GM21737 (cell line): Measurements from ENCODE around the gene VPS35L.
"Not testable (repeated sequence)": the region's sequence is repeated elsewhere in the genome, so short reads cannot be mapped to it uniquely, and the experiment has no call there.

Experiments
- ATAC-seq: cut with Tn5 transposase; IDR thresholded peaks from one replicate; pipeline ENCODE4 v1.9.1; 2021; ENCODE audit warnings: mild to moderate bottlenecking, moderate library complexity; ENCODE audit not compliant: unreplicated experiment

Gene VPS35L

DNA sequence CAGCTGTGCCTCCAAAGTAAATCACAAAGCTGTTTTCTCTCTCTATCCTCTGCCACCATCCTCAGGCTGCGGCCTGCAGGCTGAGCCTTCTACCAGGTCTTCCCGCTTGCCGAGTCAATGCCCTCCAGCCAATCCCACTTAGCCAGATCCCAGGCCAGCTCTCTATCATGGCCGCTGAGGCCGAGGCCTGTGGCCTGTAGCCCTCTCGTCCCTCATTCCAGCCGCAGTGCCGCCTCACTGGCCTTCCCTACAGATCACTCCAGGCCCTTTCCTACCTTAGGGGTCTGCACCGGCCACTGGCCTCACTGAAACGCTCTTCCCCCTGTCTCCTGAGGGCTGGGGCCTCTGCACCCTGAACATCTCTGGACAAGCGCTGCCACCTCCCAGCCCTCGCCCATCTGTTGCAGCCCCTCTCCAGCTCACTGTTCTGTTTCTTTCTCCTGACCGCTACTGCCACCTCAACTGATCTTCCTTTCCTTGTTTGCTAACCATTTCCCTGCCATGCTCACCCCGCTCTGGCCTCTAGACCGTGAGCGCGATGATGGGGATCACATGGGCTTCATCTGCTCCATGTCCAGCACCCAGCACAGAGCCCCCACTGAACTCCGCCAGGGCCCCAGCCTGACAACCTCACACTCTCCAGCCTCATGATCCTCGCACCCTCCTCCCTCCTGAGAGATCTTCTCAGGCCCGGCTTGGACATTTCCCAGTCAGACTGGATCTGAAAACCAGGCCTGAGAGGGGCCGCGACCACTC is 154.1 kb downstream of the VPS35L start:
- no peak for ATAC-seq

GRCh38 chr16:19710191-19710908 is 154.8 kb downstream of the VPS35L start:
- ATAC-seq, result no peak

DNA sequence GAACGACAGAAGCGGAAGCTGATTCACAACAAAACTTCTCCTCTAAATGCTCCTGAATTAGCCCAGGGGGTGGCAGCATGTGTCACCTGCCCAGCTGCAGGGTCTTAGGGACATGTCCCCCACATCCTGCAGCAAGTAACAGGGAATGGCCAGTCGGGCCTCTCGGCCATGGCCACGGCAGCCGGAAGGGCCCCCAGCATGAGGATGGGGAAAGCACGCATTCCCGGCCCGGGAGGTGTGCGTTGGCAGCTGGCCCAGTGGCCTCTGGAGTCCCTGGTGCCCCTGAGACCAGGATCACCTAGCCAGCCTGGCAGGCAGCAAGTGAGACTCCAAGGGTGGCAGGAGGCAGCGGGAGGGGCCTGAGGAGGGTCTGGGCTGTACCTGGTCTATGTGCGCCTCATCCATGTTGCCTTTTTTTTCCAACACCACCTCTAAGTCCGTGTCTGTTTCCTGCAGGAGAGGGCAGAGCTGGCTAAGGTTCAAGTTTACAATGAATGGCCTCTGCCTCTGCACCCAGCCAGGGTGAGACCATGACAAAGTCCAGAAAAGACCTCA is 155.6 kb downstream of the VPS35L start:
- ATAC-seq, result no peak

DNA sequence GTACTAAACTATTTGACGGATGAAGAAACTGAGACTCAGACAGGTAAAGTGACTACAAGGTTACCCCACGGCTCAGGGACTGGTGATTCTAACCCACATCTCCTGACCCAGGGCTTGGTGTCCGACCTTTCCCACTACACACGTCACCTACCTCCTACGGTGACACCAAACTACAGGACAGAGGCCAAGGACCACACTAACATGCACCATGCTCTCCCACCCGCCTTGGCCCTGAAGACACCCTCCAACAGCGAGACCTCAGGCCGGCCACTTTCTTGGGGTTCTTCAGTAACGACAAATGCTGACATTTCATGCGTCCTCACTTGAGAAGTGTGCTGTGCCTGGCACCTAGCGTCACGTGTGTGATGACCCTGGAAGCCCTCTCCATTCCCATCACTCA is 156.1 kb downstream of the VPS35L start:
- no peak for ATAC-seq

GRCh38 chr16:19712418-19713058 is 157.0 kb downstream of the VPS35L start:
- ATAC-seq, result no peak

DNA sequence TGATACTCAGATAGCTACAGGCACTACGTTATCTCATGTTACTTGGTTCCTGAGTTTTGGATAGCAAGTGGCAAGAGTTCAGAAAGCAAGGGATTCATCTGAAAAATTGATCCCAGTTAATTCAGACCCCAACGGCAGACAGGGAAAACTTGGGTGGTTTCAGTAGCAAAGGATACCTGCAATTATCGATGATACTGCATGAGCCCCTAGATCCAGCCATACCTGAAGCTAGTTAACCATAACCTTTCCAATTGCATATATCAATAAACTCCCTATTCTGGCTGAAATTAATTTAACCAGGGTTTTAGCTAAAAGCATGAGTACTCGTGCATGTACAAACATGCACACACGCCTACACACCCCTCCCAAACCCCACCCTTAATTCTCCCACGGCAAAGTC is 158.2 kb downstream of the VPS35L start:
- ATAC-seq, result no peak

DNA sequence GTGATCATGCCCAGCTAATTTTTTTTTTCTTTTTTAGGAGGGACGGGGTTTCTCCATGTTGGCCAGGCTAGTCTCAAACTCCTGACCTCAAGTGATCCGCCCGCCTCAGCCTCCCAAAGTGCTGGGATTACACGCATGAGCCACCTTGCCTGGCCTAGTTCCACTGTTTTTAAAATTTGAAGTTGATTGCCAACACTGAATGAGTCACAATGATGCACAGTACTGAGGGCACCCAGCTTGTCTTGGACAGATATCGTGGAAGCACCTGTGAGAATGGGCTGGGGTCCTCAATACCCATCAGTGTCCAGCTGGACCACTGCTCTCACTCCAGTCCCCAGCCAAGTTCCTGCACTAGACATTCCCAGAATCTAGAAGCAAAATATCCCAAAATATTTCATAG is 160.1 kb downstream of the VPS35L start:
- ATAC-seq, result no peak

- no peak for ATAC-seq
Observed at GRCh38 chr16:19716183-19716582, 160.7 kb downstream of the VPS35L start.

- ATAC-seq, result not testable (repeated sequence)
Observed at GRCh38 chr16:19716728-19717127, 161.2 kb downstream of the VPS35L start.

GRCh38 chr16:19717314-19717713 is 161.8 kb downstream of the VPS35L start:
- no peak for ATAC-seq

DNA sequence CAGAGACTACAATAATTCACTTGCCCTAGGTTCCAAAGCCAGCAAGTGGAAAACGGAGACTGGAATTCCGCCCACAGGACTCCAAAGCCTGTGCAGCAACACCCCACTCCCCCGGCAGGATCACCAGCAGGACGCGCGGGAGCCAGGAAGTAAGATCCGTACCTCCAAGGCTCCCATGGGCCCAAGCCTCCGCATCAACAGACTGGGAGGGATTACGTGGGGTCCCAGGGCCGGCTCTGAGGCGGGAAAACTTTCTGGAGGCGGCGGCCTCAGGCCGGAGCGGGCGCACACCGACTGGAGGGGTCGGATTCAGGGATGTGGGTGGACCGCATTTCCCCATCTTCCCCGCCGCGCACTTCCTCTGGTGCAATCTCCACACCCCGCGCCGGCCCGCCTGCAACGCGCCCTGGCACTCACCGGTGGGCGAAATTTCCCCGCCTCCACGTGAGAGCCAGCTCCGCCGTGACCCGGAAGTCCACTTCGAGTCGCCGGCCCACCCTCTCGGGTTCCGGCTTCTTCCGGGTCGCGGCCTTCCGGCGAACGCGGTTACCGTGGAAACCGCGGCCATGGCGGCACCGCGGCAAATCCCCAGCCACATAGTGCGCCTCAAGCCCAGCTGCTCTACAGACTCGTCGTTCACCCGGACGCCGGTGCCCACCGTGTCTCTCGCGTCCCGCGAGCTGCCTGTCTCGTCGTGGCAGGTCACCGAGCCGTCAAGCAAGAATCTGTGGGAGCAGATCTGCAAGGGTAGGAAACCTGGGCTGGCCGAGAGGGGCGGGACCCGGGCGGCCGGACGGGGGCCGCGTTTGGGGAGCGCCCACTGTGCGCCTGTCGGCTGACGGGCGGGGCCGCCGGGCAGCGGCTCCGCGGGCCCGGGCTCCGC is 162.5 kb downstream of the VPS35L start, which contains the start of the genes IQCK and KNOP1:
Gene IQCK (plus strand): TSS at position 531 of the 883 bp plus-strand sequence. CDS start 36 bp downstream, at position 567.
Gene KNOP1 (minus strand): TSS at position 487 of the 883 bp plus-strand sequence. CDS start 3,192 bp downstream, outside the sequence.
- ATAC-seq, result peak; percentile 94

GRCh38 chr16:19718624-19718965 is 163.1 kb downstream of the VPS35L start:
- no peak for ATAC-seq

- no peak for ATAC-seq
Observed at GRCh38 chr16:19722269-19722952, 166.9 kb downstream of the VPS35L start.

- ATAC-seq, result no peak
Observed at GRCh38 chr16:19722981-19723380, 167.5 kb downstream of the VPS35L start.

DNA sequence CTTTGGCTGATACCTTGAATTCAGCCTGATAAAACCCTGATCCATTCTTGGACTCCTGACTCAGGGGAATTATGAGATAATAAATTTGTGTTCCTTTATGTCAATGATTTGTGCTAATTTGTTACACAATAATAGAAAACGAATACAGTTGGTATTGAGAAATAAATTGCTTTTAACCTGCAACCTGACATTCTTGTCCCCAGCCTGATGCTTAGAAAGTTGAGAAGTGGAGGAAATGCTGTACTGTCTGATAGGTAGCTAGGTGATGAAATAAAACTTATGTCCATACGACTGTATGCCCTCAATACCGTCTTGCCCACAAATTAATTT is 173.1 kb downstream of the VPS35L start:
- no peak for ATAC-seq

- no peak for ATAC-seq
Observed at GRCh38 chr16:19733551-19733950, 178.0 kb downstream of the VPS35L start.

- no peak for ATAC-seq
Observed at GRCh38 chr16:19735074-19735867, 179.8 kb downstream of the VPS35L start.

GRCh38 chr16:19737306-19738038 is 182.0 kb downstream of the VPS35L start:
- ATAC-seq, result no peak

DNA sequence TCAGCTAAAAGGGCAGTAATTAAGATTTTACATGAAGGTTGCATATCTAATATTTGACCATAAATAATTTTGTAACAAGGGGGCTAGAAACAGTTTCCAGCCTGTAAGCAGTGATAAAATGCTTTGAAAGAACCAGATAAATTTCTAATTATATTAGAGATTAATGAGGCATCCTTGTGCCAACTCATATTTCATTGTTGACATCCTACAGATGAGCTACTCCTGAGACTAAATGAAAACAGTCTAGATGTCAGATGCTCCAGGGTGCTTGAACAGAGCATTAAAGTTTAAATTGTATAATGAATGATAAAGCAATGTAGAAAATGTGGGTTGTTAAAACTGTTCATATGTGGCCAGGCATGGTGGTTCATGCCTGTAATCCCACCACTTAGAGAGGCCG is 185.9 kb downstream of the VPS35L start:
- no peak for ATAC-seq
